H1 (cell line): ENCODE measurements around the gene GPR65. TPM values are rescaled to one million over a fixed set of nuclear protein-coding genes. Genes with fewer than 3 reads are reported as not detected.

ENCODE experiments used
- ATF2 ChIP-seq: IDR thresholded peaks from 2 replicates; pipeline ENCODE4 v1.6.1; 2012; ENCODE audit warnings: low read length, inconsistent platforms
- CTCF ChIP-seq, 3 experiments: IDR thresholded peaks; 1 replicate in 2 of 3; 2 replicates in 1 of 3; pipeline versions ENCODE4 v1.5.1 to v1.6.1; 2011; ENCODE audit warnings: low read length in 3 of 3, mild to moderate bottlenecking in 3 of 3, inconsistent platforms in 2 of 3, low read depth in 1 of 3, moderate library complexity in 1 of 3; ENCODE audit not compliant: insufficient read depth in 1 of 3; ENCODE audit errors: control extremely low read depth in 1 of 3
- NANOG ChIP-seq: IDR thresholded peaks from 2 replicates; pipeline ENCODE4 v1.6.1; 2011; ENCODE audit warnings: low read length, low read depth, mild to moderate bottlenecking, inconsistent platforms; ENCODE audit not compliant: insufficient read depth, poor library complexity, severe bottlenecking
- POLR2AphosphoS5 ChIP-seq: IDR thresholded peaks from 2 replicates; pipeline ENCODE4 v1.6.1; 2011; ENCODE audit warnings: low read depth, low read length
- RFX5 ChIP-seq: IDR thresholded peaks from 2 replicates; pipeline ENCODE4 v1.6.1; 2011; ENCODE audit warnings: low read depth, low read length, improper control_type of control experiment, borderline replicate concordance
- SIRT6 ChIP-seq: IDR thresholded peaks from one replicate; pipeline ENCODE4 v1.7.1; 2012; ENCODE audit warnings: low read length, inconsistent platforms
- TAF7 ChIP-seq: optimal IDR thresholded peaks from 2 replicates; pipeline ENCODE3; 2011; ENCODE audit warnings: low read depth, mild to moderate bottlenecking, inconsistent platforms, low read length, moderate library complexity, borderline replicate concordance
- polyA plus RNA-seq, 7 experiments: library from polyadenylated mRNA; depleted of rRNA in 3 of 7; stranded (reverse) in 5 of 7; unstranded in 2 of 7; fragments of >200 nt in 5 of 7; fragments of 200-250 nt in 2 of 7; gene quantifications; 1 replicate in 5 of 7; 2 replicates in 1 of 7; 4 replicates in 1 of 7; pipeline versions ENCODE4 v1.2.1 to v1.2.3, GENCODE V29; 2011 to 2013; ENCODE audit warnings: missing spikeins in 2 of 7, mixed read lengths in 2 of 7
- total RNA-seq: library from RNA; stranded (reverse); fragmentation: NEBNext Ultra II Directional; extraction: Animal tissue kit (Norgen Biotek cat#: 25700); gene quantifications from 2 replicates; pipeline ENCODE4 v1.2.1, GENCODE V29; 2021

Gene GPR65
- total and polyA plus RNA-seq, 2 of the 8 experiments (the other 6 are each of a cell fraction or from before 2014, with no cell fraction given), result not detected

DNA sequence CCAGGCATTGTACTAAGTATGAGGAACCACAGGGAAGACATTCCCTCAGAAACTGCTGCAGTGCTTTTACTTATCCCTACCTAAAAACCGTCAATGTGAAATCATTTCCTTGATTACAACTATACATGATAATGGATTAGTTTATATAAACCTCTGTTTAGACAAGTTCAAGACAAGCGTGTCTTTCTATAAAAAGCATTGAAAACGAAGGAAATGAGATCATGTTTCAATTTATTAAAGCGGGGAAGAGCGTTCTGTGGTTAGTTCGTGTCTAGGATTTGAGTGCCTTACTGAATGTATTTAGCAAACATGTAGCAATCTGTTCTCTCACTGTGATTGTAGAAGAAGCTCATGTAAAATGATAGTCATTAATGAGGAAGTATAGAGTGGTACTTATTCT is 49.4 kb upstream of the GPR65 start (continued):
- TF ChIP-seq ATF2, result no peak
- TF ChIP-seq NANOG, result no peak
- TF ChIP-seq TAF7, result no peak
- TF ChIP-seq POLR2AphosphoS5, result no peak
- no peak for TF ChIP-seq RFX5
- no peak for TF ChIP-seq CTCF (IDR thresholded peaks at IDR 0.05; ENCODE audit: control extremely low read depth in 1 of 3, insufficient read depth in 1 of 3, low read depth in 1 of 3, low read length in 3 of 3)
- TF ChIP-seq SIRT6, result no peak
- TF ChIP-seq, all 59 proteins: peak for 0
